GM23338 (cell line): ENCODE measurements around the gene NT5C2. TPM values are rescaled to one million over a fixed set of nuclear protein-coding genes. Genes with fewer than 3 reads are reported as not detected.
A peak's percentile ranks its signal among the peaks of the same experiment; 100 is the strongest.

ENCODE experiments used
- ATAC-seq: fragments of 200-7000 bp; cut with Tn5 transposase; 3 replicates; pipeline ENCODE4 v1.9.1; 2020
- DNase-seq: peaks from one replicate; pipeline ENCODE4 v3.0.0-alpha.2; 2015; ENCODE audit warnings: low spot score
- H2AFZ ChIP-seq: fragments of 200-600 bp; sonication (generic); 2 replicates; pipeline ENCODE4 v1.8.0; 2016; ENCODE audit warnings: antibody characterized with exemption, mild to moderate bottlenecking, moderate library complexity
- H3F3A ChIP-seq: fragments of 200-600 bp; sonication (generic); replicated peaks from 2 replicates; pipeline ENCODE4 v1.8.0; 2017; ENCODE audit warnings: antibody characterized with exemption, mixed run types, low read depth
- H3K27ac ChIP-seq: fragments of 200-600 bp; sonication (generic); 2 replicates; pipeline ENCODE4 v1.6.1; 2016; ENCODE audit warnings: low read depth
- H3K27me3 ChIP-seq: fragments of 200-600 bp; sonication (generic); 2 replicates; pipeline ENCODE4 v1.8.0; 2016; ENCODE audit warnings: mild to moderate bottlenecking, mixed run types, moderate library complexity; ENCODE audit not compliant: insufficient read depth
- H3K36me3 ChIP-seq: fragments of 200-600 bp; sonication (generic); 2 replicates; pipeline ENCODE4 v1.8.0; 2016; ENCODE audit warnings: mild to moderate bottlenecking; ENCODE audit not compliant: insufficient read depth
- H3K4me1 ChIP-seq: fragments of 200-600 bp; sonication (generic); 2 replicates; pipeline ENCODE4 v1.8.0; 2016; ENCODE audit warnings: mild to moderate bottlenecking, moderate library complexity; ENCODE audit not compliant: insufficient read depth
- H3K4me2 ChIP-seq: fragments of 200-600 bp; sonication (generic); 2 replicates; pipeline ENCODE4 v1.7.1; 2017; ENCODE audit warnings: mixed run types
- H3K4me3 ChIP-seq: fragments of 200-600 bp; sonication (generic); 2 replicates; pipeline ENCODE4 v1.6.1; 2016; ENCODE audit warnings: mixed run types
- H3K79me2 ChIP-seq: fragments of 200-600 bp; sonication (generic); replicated peaks from 2 replicates; pipeline ENCODE4 v1.8.0; 2017; ENCODE audit warnings: mild to moderate bottlenecking; ENCODE audit not compliant: insufficient read depth
- H3K9me2 ChIP-seq: fragments of 200-600 bp; sonication (generic); 2 replicates; pipeline ENCODE4 v1.8.0; 2017; ENCODE audit not compliant: insufficient read depth
- H4K20me1 ChIP-seq: fragments of 200-600 bp; sonication (generic); replicated peaks from 2 replicates; pipeline ENCODE4 v1.8.0; 2017; ENCODE audit warnings: mild to moderate bottlenecking; ENCODE audit not compliant: insufficient read depth
- H3K27ac Mint-ChIP-seq: 2 replicates; pipeline ENCODE4 v1.8.0; 2020; ENCODE audit warnings: inconsistent platforms, mild to moderate bottlenecking, moderate library complexity, mixed read lengths
- H3K27me3 Mint-ChIP-seq: 3 replicates; pipeline ENCODE4 v1.8.0; 2022; ENCODE audit warnings: low read depth, mild to moderate bottlenecking, moderate library complexity, mixed read lengths, inconsistent platforms; ENCODE audit not compliant: insufficient read depth, poor library complexity
- H3K36me3 Mint-ChIP-seq: 3 replicates; pipeline ENCODE4 v1.8.0; 2021; ENCODE audit warnings: low read depth, mild to moderate bottlenecking, inconsistent platforms, moderate library complexity, mixed read lengths
- H3K4me1 Mint-ChIP-seq: 3 replicates; pipeline ENCODE4 v1.8.0; 2020; ENCODE audit warnings: mild to moderate bottlenecking, inconsistent platforms, mixed read lengths
- H3K4me3 Mint-ChIP-seq: 3 replicates; pipeline ENCODE4 v1.8.0; 2021; ENCODE audit warnings: moderate library complexity, mild to moderate bottlenecking, inconsistent platforms, mixed read lengths
- H3K9me3 Mint-ChIP-seq: 3 replicates; pipeline ENCODE4 v1.8.0; 2020; ENCODE audit warnings: moderate library complexity, mild to moderate bottlenecking, inconsistent platforms, mixed read lengths
- CREB1 ChIP-seq: fragments of 250-450 bp; sonication (Bioruptor Pico); IDR thresholded peaks from 2 replicates; pipeline ENCODE4 v1.5.0; 2020; ENCODE audit warnings: low read depth, mild to moderate bottlenecking, moderate library complexity
- CTCF ChIP-seq, 2 experiments: fragments of 200-600 bp in 1 of 2; sonication (generic) in 1 of 2; conservative IDR thresholded peaks; 2 replicates each; pipeline versions ENCODE4 v1.5.1 to v1.6.1; 2016 to 2017; ENCODE audit warnings: antibody characterized with exemption in 2 of 2, low read depth in 2 of 2, mild to moderate bottlenecking in 2 of 2, moderate library complexity in 1 of 2
- ETS1 ChIP-seq: IDR thresholded peaks from 2 replicates; pipeline ENCODE4 v1.6.1; 2016; ENCODE audit warnings: antibody characterized with exemption
- EZH2 ChIP-seq: fragments of 200-600 bp; sonication (generic); IDR thresholded peaks from one replicate; pipeline ENCODE4 v1.8.0; 2017; ENCODE audit warnings: antibody characterized with exemption, mild to moderate bottlenecking, low read depth; ENCODE audit not compliant: unreplicated experiment
- EZH2phosphoT487 ChIP-seq: fragments of 200-600 bp; sonication (generic); IDR thresholded peaks from one replicate; pipeline ENCODE4 v1.8.1; 2018; ENCODE audit warnings: antibody characterized with exemption; ENCODE audit not compliant: unreplicated experiment
- JUNB ChIP-seq: IDR thresholded peaks from one replicate; pipeline ENCODE4 v1.6.1; 2016; ENCODE audit warnings: antibody characterized with exemption; ENCODE audit not compliant: unreplicated experiment
- NANOG ChIP-seq: IDR thresholded peaks from 2 replicates; pipeline ENCODE4 v1.6.1; 2016; ENCODE audit warnings: antibody characterized with exemption, borderline replicate concordance
- STAT1 ChIP-seq: IDR thresholded peaks from one replicate; pipeline ENCODE4 v1.6.1; 2016; ENCODE audit warnings: antibody characterized with exemption; ENCODE audit not compliant: unreplicated experiment
- ZNF114 ChIP-seq: fragments of 250-450 bp; sonication (Bioruptor Pico); IDR thresholded peaks from 2 replicates; pipeline ENCODE4 v1.5.0; 2020; ENCODE audit warnings: mild to moderate bottlenecking, moderate library complexity
- polyA plus RNA-seq: library from polyadenylated mRNA; unstranded; fragments of >200 nt; fragmentation: Nextera tagmentation; extraction: Ambion mirVana; gene quantifications from 2 replicates; pipeline ENCODE4 v1.2.1, GENCODE V29; 2016
- total RNA-seq: library from RNA; depleted of rRNA; stranded (reverse); fragments of >200 nt; shearing (Covaris generic); gene quantifications from 2 replicates; pipeline ENCODE4 v1.2.3, GENCODE V29; 2014

The NT5C2 gene
- total and polyA plus RNA-seq, 2 experiments from 2014 or later = 33.9 to 85.4 TPM

GRCh38 chr10:103047381-103047780 lies 145.7 kb downstream of the NT5C2 start (continued):
- TF ChIP-seq CTCF (conservative IDR thresholded peaks at IDR 0.05; ENCODE audit: low read depth in 2 of 2) (no peak), JUNB (no peak), EZH2phosphoT487 (no peak)

DNA sequence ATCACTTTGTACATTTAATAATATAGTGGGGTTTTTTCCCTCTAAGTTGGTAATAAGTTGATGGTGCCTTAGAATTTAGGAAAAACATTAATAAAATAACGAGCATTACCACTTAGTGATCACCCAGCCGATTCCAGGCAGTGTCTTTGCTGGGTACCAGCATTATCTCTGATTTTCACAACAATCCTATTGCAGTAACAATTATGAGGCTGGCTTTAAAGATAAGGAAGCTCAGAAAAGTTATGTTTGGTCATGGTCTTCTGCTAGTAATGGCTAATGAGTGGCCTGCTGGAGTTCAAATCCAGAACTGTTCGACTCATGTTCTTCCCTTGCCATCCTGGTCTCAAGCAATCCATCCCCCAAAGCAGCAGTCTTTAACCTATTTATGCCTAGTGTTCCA lies 147.1 kb downstream of the NT5C2 start:
- Histone ChIP-seq H3K9me2 (no peaks in the 10 kb centered on the region), H3K4me2 (no peak overlapping the region), H4K20me1 (no peaks in the 10 kb centered on the region), H3K36me3 (no peaks in the 10 kb centered on the region), H3K27me3 (no peaks in the 10 kb centered on the region), H3F3A (0 out of 2 replicates have a peak, but pooled peaks cover 4% of the 10 kb centered on the region), H3K4me3 (no peak overlapping the region), H2AFZ (no peak overlapping the region), H3K79me2 (no peaks in the 10 kb centered on the region), H3K4me1 (peaks cover 35% of the 10 kb centered on the region), H3K27ac (no peak overlapping the region)
- Mint-ChIP-seq H3K9me3 (no peaks in the 10 kb centered on the region), H3K4me1 (peaks cover 37% of the 10 kb centered on the region), H3K27ac (no peak overlapping the region), H3K36me3 (no peaks in the 10 kb centered on the region), H3K4me3 (no peak overlapping the region), H3K27me3 (peaks cover 4% of the 10 kb centered on the region)
- ATAC-seq = no peak
- TF ChIP-seq NANOG = no peak
- TF ChIP-seq ETS1 = no peak
- TF ChIP-seq ZNF114 (CRISPR knock-in tag) = no peak
- no peak for TF ChIP-seq EZH2
- DNase-seq = no peak

DNA sequence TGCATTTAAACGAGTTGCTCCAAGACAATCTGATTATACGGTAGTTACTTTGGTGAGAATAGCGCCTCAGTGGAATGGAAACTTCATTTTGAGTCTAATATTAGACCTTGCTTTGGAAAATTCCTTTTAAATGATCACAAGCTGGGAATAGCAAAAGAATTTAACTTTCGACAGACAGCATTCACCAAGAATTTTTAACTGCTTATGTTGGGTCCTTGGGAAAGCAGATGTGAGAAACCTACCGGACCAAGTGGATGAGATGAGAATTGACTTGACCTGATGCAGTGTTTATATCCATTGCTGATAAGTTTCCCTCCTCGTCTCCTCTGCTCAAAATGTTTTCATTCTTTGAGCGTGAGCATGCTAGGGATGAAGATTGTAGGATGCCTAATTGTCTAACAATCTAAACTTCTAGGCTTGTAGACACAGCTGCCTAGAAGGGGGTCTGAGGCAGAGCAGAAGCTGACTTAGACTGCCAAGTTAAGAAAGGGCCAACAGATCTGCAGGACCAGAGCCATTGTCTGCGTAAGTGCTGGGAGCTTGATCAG lies 148.1 kb downstream of the NT5C2 start:
- ATAC-seq = no peak
- peaks cover 37% of the 10 kb centered on the region for H3K4me1 Mint-ChIP-seq
- H3K36me3 Mint-ChIP-seq = no peaks in the 10 kb centered on the region
- Histone ChIP-seq H3K79me2 (no peaks in the 10 kb centered on the region), H3F3A (0 out of 2 replicates have a peak, but pooled peaks cover 4% of the 10 kb centered on the region), H3K4me2 (peak overlapping the region; percentile 23; the same call in 1 of the 2 replicates), H3K27ac (no peak overlapping the region), H3K36me3 (no peaks in the 10 kb centered on the region), H3K4me1 (peaks cover 35% of the 10 kb centered on the region), H2AFZ (no peak overlapping the region), H3K9me2 (no peaks in the 10 kb centered on the region), H3K4me3 (no peak overlapping the region), H3K27me3 (no peaks in the 10 kb centered on the region), H4K20me1 (no peaks in the 10 kb centered on the region)
- no peak overlapping the region for H3K4me3 Mint-ChIP-seq
- DNase-seq = no peak
- peaks cover 4% of the 10 kb centered on the region for H3K27me3 Mint-ChIP-seq
- no peaks in the 10 kb centered on the region for H3K9me3 Mint-ChIP-seq
- H3K27ac Mint-ChIP-seq = peak overlapping the region; percentile 14; the same call in 1 of the 2 replicates
- TF ChIP-seq CREB1 (CRISPR knock-in tag) (no peak), ETS1 (no peak), EZH2phosphoT487 (no peak), JUNB (no peak), STAT1 (no peak), NANOG (no peak)
